Measurements from ENCODE around the gene CCL4L2.
"Not testable (repeated sequence)": the region's sequence is repeated elsewhere in the genome, so short reads cannot be mapped to it uniquely, and the experiment has no call there.

GRCh38 chr17:36210439-36211211 is at the start of gene CCL4L2:
- TF ChIP-seq CTCF (IDR thresholded peaks at IDR 0.05); SIN3A (IDR thresholded peaks at IDR 0.05; ENCODE audit: borderline replicate concordance, insufficient read depth, low read depth, low read length); POLR2AphosphoS5 (IDR thresholded peaks at IDR 0.05; ENCODE audit: low read depth, low read length): not testable (repeated sequence)

Measured in Panc1 (cell line).